ENCODE results near the gene ATG13. TPM values are rescaled to one million over a fixed set of nuclear protein-coding genes. Genes with fewer than 3 reads are reported as not detected.

Gene ATG13
- total RNA-seq, 4 donors from 2014 or later = 56.4 to 125 (median 90.8) TPM

GRCh38 chr11:46724088-46724487 lies 106.7 kb downstream of the ATG13 start:
- no peak for TF ChIP-seq CTCF (IDR thresholded peaks at IDR 0.05; ENCODE audit: low read depth)

Other genes with a start within 250 kb of the ATG13 start
- gene MDK, start 235.9 kb upstream of the ATG13 start, total RNA-seq = 10 to 100 TPM in 2 of 4 donors, 1 to 10 TPM in 2; 4.0 to 23.8 (median 8.1) TPM
- under 1 TPM in 1 of 4 donors, not detected in 3; 0.34 TPM for gene CHRM4, start 225.8 kb upstream of the ATG13 start, total RNA-seq
- gene AMBRA1, start 23.5 kb upstream of the ATG13 start, total RNA-seq = 10 to 100 TPM; 17.1 to 39.4 (median 23.5) TPM
- gene HARBI1, start 326 bp upstream of the ATG13 start, total RNA-seq = 1 to 10 TPM; 2.5 to 7.5 (median 3.6) TPM
- 10 to 100 TPM; 45.2 to 64.2 (median 52.9) TPM for gene ARHGAP1, start 83.1 kb downstream of the ATG13 start, total RNA-seq
- gene ZNF408, start 83.5 kb downstream of the ATG13 start, total RNA-seq = 1 to 10 TPM; 1.6 to 7.5 (median 5.5) TPM
- gene F2, start 101.7 kb downstream of the ATG13 start, total RNA-seq = not detected
- gene CKAP5, start 228.7 kb downstream of the ATG13 start, total RNA-seq = 10 to 100 TPM; 30.7 to 42.3 (median 36.5) TPM

Data from subcutaneous adipose tissue (tissue), 4 donors.